NCI-H1105 (cell line): ENCODE measurements around the gene PTK6.
A peak's percentile ranks its signal among the peaks of the same experiment; 100 is the strongest.

Experiments
- DNase-seq: peaks from one replicate; lab custom pipeline; 2025; lab: John Stamatoyannopoulos, UW

The PTK6 gene

GRCh38 chr20:63505723-63506122, 31.5 kb downstream of the PTK6 start:
- no peak for DNase-seq

DNA sequence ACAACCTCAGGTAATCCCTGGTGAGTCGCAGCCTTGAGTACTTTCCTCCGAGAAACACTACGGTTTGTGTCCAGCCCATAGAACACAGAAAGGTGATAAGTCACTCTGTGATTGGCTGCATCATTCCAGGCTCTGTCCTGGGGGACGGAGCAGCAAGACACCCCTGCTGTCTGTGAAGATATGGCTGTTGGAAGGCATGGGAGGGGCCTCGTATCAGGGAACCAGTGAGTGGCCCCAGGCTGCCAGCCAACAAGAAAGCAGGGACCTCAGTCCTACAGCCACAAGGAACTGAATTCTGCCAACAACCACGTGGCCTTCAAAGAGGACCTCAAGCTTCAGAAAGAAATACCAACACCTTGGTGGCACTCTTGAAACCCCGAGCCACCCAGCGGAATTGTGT, 31.9 kb downstream of the PTK6 start:
- no peak for DNase-seq

DNA sequence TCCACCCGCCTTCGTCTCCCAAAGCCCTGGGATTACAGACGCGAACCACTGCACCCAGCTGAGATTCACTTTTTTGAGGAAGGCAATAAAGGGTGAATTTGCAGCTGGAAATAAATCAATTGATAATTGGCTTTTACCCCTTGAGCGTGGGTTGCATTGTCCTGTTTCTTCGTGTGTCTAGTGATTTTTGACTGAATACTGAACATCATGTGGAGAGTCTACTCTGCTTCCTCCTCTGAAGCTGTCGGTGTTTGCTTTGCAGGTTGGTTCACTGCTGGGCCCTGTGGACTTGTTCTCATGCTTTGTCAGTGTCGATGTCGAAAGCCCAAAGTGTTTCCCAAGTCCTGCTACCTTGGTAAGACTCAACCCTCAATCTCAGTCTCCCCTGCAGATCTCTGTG, 32.5 kb downstream of the PTK6 start:
- DNase-seq: no peak

DNA sequence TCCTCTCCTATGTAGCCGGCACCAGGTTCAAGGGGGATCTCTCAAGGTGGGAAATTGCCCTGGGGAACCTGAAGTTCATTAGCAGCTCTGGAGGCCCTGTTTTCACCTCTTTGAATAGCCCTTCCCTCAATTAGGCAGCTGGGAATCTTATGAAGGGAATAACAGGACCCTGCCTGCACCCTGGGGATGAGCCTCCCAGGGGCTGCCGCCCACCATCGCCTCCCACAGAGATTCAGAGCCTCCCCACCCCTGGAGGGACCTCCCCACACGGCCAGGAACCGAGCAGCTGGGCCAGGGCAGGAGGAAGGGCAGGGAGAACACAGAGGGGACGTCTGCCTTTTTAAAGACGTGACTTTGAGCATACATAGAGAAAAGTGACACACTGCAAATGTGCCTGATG, 33.7 kb downstream of the PTK6 start:
- no peak for DNase-seq

DNA sequence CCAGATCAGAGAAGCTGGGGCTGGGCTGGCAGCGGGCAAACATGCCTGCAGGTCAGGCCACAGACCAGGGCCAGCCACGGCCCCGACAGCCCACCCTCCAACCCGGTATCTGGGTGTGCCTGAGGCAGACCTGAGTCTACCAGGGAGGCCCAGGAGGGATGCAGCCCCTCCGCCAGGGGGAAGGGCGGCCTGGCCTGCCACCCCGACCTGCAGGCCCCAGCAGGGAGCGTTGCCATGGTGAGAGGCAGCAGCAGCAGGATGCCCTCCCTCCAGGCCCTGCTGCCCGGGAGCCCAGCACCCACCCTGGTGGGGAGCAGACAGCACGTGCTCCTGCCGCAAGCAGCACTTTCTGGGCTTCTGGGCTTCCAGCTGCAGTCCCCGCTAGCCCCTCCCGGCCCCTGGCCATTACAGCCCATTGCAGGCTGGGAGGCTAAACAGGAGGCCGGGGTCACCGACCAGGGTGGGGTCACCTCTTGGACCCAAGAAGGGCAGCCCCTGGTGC, 34.5 kb downstream of the PTK6 start:
- DNase-seq: no peak

- DNase-seq: peak; percentile 80
These were observed 35.1 kb downstream of the PTK6 start for GRCh38 chr20:63501818-63502670.

DNA sequence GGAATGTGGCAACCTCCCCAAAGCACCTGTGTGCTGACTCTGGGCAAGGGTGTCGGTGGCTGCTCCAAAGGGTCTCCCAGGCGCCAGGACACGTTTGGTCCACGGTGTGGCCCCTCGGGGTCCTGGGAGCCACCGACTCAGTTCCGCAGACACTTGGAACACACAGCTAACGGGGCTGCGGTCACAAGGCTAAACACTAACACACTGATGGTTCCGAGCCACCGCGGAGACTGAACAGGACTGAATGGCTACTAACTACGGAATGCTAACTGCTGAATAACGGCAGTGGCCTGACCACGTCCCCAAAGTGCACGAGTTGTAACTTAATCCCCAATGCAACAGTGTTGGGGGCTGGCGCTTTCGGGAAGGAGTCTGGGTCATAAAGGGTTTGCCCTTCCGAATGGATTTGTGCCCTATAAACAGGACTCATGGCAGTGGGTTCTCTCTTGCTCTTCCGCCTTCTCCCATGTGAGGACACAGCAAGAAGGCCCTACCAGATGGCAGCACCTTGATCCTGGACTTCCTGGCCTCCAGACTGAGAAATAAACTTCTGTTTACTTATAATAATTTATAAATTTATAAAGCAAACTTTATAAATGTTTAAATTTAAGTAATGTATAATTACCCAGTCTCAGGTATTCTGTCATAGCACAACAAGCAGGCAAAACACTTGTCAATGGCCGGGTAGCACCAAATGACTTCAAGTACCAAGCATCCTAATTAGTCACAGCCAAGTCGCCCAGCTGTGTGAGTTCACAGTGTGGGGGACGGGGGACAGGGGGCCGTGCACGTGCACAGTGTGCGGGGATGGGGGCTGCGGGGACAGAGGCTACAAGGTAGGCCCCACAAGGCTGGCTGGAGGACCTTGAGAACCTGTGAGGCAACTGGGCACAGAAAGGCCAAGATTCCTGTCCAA, 36.0 kb downstream of the PTK6 start:
- no peak for DNase-seq

GRCh38 chr20:63500151-63500901, 36.9 kb downstream of the PTK6 start:
- no peak for DNase-seq

DNA sequence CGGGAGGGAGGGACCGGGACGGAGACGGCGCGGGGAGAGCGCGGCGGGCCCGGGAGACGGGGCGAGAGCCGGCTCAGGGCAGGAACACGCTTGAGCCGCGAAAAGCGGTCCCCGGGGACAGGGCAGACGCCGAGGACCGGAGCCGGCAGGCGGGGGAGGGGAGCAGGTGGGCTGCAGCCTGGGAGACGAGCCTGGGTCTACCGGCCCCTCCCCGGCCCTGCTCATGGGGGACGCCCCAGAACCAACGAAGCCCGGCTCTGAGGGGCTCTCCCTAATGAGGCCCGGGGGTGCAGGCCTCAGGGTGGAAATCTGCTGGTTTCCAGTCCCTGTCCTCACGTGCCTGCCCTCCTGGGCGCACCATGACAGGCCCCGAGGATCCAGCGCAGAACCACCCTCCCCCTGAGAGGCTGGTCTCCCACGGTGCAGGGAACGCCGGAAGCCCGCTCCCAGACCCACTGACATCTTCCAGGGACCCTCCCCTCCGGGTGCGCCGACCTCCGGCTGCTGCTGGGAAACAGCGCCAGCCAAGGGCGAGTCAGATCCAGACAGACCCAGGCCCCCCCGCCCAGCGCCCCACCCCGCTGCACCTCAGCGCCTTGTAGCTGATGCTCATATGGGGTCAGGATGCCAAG, 37.7 kb downstream of the PTK6 start:
- no peak for DNase-seq

- DNase-seq: peak; percentile 47
These were observed 38.2 kb downstream of the PTK6 start, which contains the start of gene EEF1A2 for GRCh38 chr20:63498960-63499337. Gene EEF1A2, minus strand, starts transcription at chr20:63499083. Its CDS starts 1,320 bp downstream, at chr20:63497763.

- DNase-seq: peak; percentile 20
These were observed 38.9 kb downstream of the PTK6 start for GRCh38 chr20:63497946-63498935.

- no peak for DNase-seq
These were observed 39.8 kb downstream of the PTK6 start for GRCh38 chr20:63497138-63497945.

GRCh38 chr20:63496596-63497120, 40.5 kb downstream of the PTK6 start:
- DNase-seq: no peak

DNA sequence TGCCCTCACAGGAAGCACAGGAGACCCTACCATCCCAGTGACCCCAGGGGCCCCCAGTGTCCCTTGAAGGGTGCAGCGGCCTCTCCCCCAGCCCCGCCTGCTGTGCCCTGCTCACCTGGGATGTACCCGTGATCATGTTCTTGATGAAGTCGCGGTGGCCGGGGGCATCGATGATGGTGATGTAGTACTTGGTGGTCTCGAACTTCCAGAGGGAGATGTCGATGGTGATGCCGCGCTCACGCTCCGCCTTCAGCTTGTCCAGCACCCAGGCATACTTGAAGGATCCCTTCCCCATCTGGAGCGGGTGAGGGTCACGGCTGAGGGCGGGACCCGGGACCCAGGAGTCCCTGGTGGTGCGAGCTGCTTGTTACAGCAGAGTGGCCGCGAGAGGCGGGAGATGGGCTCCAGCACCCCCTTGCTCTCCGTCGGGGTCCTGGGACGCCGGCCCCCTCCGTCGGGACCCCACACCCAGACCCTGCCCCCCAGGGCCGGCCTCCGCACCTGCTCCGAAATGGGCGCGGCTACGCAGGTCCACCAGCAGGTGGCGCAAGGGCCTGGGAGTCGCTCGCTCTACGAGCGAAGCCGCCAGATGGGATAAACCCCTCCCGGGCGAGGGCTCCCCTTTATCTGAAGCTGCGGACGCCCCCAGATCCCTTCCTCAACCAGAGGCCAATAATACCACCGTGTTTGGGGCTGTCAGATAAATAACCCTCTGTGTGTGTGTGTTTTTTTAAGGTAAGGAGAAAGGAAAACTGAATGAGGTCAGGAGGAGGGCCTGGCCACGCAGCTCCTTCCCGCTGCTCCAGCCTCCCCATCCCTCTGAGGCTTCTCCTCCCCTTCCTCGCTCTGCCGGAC, 41.2 kb downstream of the PTK6 start:
- DNase-seq: peak; percentile 34

DNA sequence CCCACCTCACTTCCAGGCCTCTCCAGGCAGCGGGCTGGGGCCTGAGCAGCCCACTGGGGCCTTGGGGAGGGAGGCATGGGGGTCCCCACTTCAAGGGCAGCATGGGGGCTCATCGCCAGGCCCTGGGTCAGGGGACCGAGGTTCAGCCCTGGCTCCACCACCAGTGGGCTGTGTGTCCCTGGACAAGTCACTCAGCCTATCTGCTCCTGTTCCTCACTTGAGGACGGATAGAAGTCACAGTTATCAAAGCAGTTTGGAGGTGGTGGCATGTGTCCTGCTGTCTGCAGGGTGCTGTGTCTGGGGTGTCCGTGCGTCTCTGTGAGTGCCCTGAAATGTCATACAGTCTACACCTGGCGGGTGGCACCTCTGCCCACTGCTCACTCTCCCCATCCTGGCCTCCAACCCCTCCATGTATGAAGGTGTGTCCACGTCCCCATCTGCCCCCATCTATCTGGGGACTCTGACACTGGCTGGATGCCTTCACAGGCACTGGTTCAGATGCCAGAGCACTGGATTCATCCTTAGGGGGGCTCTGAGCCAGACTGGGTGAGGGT, 41.9 kb downstream of the PTK6 start:
- DNase-seq: no peak

DNA sequence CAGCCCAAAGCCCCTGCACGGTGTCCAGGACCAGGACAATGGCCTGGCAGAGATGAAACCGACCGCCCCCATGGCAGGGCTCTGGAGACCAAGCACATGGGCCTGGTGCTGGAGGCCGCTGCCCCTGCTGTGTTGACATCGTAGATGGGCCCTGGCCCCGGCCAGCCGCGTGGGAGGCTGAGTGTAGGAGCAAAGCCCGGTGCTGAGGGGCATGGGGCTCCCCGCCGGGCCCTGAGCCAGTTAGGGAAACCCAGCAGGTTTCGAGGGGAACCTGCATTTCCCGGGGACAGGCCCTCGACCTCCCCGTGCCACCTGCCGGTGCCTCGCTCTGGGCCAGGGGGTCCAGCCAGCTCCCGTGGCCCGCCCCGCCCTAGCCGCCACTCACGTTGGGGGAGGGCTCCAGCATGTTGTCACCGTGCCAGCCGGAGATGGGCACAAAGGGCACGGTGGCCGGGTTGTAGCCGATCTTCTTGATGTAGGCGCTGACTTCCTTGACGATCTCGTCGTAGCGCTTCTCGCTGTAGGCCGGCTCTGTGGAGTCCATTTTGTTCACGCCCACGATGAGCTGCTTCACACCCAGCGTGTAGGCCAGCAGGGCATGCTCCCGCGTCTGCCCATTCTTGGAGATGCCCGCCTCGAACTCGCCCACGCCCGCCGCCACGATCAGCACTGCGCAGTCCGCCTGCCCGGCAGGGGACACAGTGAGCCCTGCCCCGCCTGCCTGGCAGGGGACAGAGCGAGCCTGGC, 42.6 kb downstream of the PTK6 start:
- no peak for DNase-seq

DNA sequence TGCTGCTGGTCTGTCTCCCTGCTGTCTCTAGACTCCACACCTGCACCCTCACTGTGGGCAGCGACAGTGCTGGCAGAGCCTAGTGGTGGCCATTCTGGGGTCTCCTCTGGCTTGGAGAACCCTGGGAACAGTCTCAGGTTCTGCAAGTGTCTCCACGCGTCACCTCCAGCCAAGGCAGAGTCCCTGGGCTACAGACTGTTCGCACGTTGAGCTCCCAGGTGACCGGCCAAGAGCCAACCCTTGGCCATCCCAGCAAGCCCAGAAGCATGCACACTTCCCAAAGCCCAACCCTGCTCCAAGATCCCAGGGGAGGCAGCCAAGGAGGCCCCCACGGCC, 43.1 kb downstream of the PTK6 start:
- DNase-seq: no peak
